Neural cell (in vitro differentiated cells): ENCODE measurements around the gene IDUA.

ENCODE experiments used
- CTCF ChIP-seq: fragments of 450-650 bp; IDR thresholded peaks from 2 replicates; pipeline ENCODE4 v1.5.1; 2014; ENCODE audit warnings: antibody characterized with exemption, mild to moderate bottlenecking, moderate library complexity; ENCODE audit not compliant: poor library complexity, severe bottlenecking
- EP300 ChIP-seq: fragments of 450-650 bp; conservative IDR thresholded peaks from 2 replicates; pipeline ENCODE4 v1.6.1; 2014; ENCODE audit warnings: antibody characterized with exemption, mild to moderate bottlenecking, moderate library complexity; ENCODE audit not compliant: poor library complexity, severe bottlenecking
- EZH2 ChIP-seq: fragments of 200-600, 300-800 bp; shearing (Covaris generic), sonication (generic); IDR thresholded peaks from 2 replicates; pipeline ENCODE4 v1.6.1; 2014; ENCODE audit warnings: antibody characterized with exemption, low read length, borderline replicate concordance, mild to moderate bottlenecking; ENCODE audit not compliant: insufficient read depth, poor library complexity, severe bottlenecking
- POLR2AphosphoS5 ChIP-seq: IDR thresholded peaks from 2 replicates; pipeline ENCODE4 v1.6.1; 2012
- RAD21 ChIP-seq: fragments of 450-650 bp; conservative IDR thresholded peaks from 2 replicates; pipeline ENCODE4 v1.6.1; 2014; ENCODE audit warnings: antibody characterized with exemption, mild to moderate bottlenecking, moderate library complexity
- REST ChIP-seq: IDR thresholded peaks from 2 replicates; pipeline ENCODE4 v1.6.1; 2012; ENCODE audit warnings: borderline replicate concordance
- TAF1 ChIP-seq: IDR thresholded peaks from 2 replicates; pipeline ENCODE4 v1.6.1; 2012; ENCODE audit warnings: low read depth

- TF ChIP-seq TAF1 (no peak), RAD21 (no peak), EP300 (no peak), REST (no peak), CTCF (no peak), EZH2 (no peak), POLR2AphosphoS5 (no peak)
Measured at GRCh38 chr4:1044469-1045192, 57.8 kb downstream of the IDUA start.
